Stimulated activated CD8-positive, alpha-beta memory T cell treated with anti-CD3 and anti-CD28 coated beads, Interleukin-7, amount 100 ng/mL, for 24 hours (primary cell): ENCODE data around the gene TIFAB.
"Not testable (repeated sequence)": the region's sequence is repeated elsewhere in the genome, so short reads cannot be mapped to it uniquely, and the experiment has no call there.

Source experiments
- DNase-seq: peaks from one replicate; pipeline ENCODE4 v3.0.0-alpha.2; 2020; ENCODE audit warnings: low read depth

TIFAB gene

GRCh38 chr5:135452321-135453030, at the start of gene TIFAB:
Gene TIFAB (minus strand): TSS chr5:135452351. CDS start chr5:135449939, 2,412 bp downstream.
- no peak for DNase-seq

- no peak for DNase-seq
Observed at GRCh38 chr5:135498637-135498995, 46.5 kb upstream of the TIFAB start.

- no peak for DNase-seq
Observed at GRCh38 chr5:135497971-135498636, 46.0 kb upstream of the TIFAB start.

- DNase-seq = not testable (repeated sequence)
Observed at GRCh38 chr5:135495531-135495930, 43.4 kb upstream of the TIFAB start.

GRCh38 chr5:135494196-135494595, 42.0 kb upstream of the TIFAB start:
- no peak for DNase-seq

- DNase-seq = no peak
Observed at GRCh38 chr5:135493406-135494180, 41.4 kb upstream of the TIFAB start.

- no peak for DNase-seq
Observed at GRCh38 chr5:135492319-135492626, 40.1 kb upstream of the TIFAB start.

- no peak for DNase-seq
Observed at GRCh38 chr5:135491552-135492318, 39.6 kb upstream of the TIFAB start.

- DNase-seq = no peak
Observed at GRCh38 chr5:135491038-135491551, 38.9 kb upstream of the TIFAB start.

GRCh38 chr5:135490245-135491037, 38.3 kb upstream of the TIFAB start:
- no peak for DNase-seq

GRCh38 chr5:135489466-135490244, 37.5 kb upstream of the TIFAB start:
- DNase-seq = no peak

GRCh38 chr5:135488727-135489465, 36.7 kb upstream of the TIFAB start:
- DNase-seq = no peak

GRCh38 chr5:135487839-135488514, 35.8 kb upstream of the TIFAB start:
- DNase-seq = no peak

- DNase-seq = no peak
Observed at GRCh38 chr5:135487037-135487395, 34.9 kb upstream of the TIFAB start.

GRCh38 chr5:135486131-135487036, 34.2 kb upstream of the TIFAB start:
- no peak for DNase-seq

- no peak for DNase-seq
Observed at GRCh38 chr5:135484674-135485086, 32.5 kb upstream of the TIFAB start.

- DNase-seq = no peak
Observed at GRCh38 chr5:135483254-135483653, 31.1 kb upstream of the TIFAB start.

- no peak for DNase-seq
Observed at GRCh38 chr5:135482381-135482933, 30.3 kb upstream of the TIFAB start.
